Prostate gland (tissue), 2 donors: ENCODE measurements around the gene TNFRSF1B.

ENCODE experiments used
- POLR2A ChIP-seq: fragments of 450-650 bp; IDR thresholded peaks from one replicate; pipeline ENCODE4 v1.6.1; 2016; ENCODE audit warnings: antibody characterized with exemption, mild to moderate bottlenecking
- TF ChIP-seq, protein P1 (sequence below), 4 experiments: fragments of 200-600 bp in 2 of 4; fragments of 450-650 bp in 2 of 4; sonication (generic) in 2 of 4; IDR thresholded peaks; 1 replicate in 3 of 4; 2 replicates in 1 of 4; pipeline ENCODE4 v1.5.1; 2016 to 2019; ENCODE audit warnings: antibody characterized with exemption in 4 of 4, mild to moderate bottlenecking in 2 of 4, moderate library complexity in 2 of 4

DNA sequence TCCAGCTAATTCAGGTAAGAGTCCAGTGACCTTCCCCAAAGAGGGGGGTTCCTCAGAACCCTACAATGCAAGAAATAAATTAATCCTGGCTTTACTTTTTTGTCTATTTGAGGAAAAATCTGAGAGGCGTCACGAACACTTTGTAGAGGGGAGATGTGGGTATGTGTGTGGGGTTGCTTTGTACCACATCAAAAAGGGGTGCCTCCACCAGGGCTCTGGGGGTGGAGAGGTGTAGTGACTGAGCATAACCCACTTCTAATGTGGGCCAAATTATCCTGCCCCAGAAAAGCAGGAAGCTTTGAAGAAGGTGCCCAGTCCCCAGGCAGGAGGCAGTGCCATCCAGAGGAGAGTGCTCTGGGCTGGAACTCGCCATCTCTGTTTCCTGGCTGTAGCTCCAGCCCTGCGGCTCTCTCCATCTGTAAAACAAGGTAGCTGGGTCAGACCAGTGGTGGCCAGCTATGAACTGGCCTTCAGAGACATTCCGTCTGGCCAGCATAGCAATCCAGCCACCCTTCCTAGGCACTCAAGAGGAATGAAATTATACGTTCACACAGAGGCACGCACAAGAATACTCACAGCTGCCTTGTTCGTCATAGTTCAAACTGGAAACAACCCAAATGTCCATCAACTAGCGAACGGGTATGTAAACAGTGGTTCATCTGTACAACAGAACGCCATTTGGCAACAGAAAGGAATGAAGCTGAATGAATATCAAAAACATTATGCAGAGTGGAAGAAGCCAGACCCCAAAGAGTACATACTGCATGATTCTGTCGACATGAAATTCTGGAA lies 45.4 kb upstream of the TNFRSF1B start:
- TF ChIP-seq, protein P1, sequence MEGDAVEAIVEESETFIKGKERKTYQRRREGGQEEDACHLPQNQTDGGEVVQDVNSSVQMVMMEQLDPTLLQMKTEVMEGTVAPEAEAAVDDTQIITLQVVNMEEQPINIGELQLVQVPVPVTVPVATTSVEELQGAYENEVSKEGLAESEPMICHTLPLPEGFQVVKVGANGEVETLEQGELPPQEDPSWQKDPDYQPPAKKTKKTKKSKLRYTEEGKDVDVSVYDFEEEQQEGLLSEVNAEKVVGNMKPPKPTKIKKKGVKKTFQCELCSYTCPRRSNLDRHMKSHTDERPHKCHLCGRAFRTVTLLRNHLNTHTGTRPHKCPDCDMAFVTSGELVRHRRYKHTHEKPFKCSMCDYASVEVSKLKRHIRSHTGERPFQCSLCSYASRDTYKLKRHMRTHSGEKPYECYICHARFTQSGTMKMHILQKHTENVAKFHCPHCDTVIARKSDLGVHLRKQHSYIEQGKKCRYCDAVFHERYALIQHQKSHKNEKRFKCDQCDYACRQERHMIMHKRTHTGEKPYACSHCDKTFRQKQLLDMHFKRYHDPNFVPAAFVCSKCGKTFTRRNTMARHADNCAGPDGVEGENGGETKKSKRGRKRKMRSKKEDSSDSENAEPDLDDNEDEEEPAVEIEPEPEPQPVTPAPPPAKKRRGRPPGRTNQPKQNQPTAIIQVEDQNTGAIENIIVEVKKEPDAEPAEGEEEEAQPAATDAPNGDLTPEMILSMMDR (IDR thresholded peaks at IDR 0.05): no peak
- TF ChIP-seq POLR2A: no peak
